Keratinocyte (primary cell): ENCODE measurements around the gene LCMT1. TPM values are rescaled to one million over a fixed set of nuclear protein-coding genes. Genes with fewer than 3 reads are reported as not detected.

Source experiments
- DNase-seq: peaks from one replicate; pipeline ENCODE4 v3.0.0-alpha.2; 2011; ENCODE audit warnings: low read depth, missing footprints, low spot score
- FAIRE-seq: peaks from 2 replicates; lab custom pipeline; 2011; peaks lifted over from hg19 to GRCh38; lab: Jason Lieb, UNC
- H2AFZ ChIP-seq: 2 replicates; pipeline ENCODE4 v1.6.0; 2012; ENCODE audit warnings: low read length, control low read depth, inconsistent platforms; ENCODE audit not compliant: control insufficient read depth
- H3K27ac ChIP-seq: 2 replicates; pipeline ENCODE4 v1.5.1; 2011; ENCODE audit warnings: low read length; ENCODE audit not compliant: control insufficient read depth, insufficient read depth
- H3K27me3 ChIP-seq: 3 replicates; pipeline ENCODE4 v1.6.0; 2011; ENCODE audit warnings: low read length; ENCODE audit not compliant: control insufficient read depth, insufficient read depth; ENCODE audit errors: extremely low read depth
- H3K36me3 ChIP-seq, 2 experiments: 2 replicates in 1 of 2; 3 replicates in 1 of 2; pipeline ENCODE4 v1.5.1; 2011; ENCODE audit warnings: low read length in 2 of 2, mild to moderate bottlenecking in 1 of 2; ENCODE audit not compliant: control insufficient read depth in 2 of 2, insufficient read depth in 2 of 2; ENCODE audit errors: extremely low read depth in 1 of 2
- H3K4me1 ChIP-seq: 3 replicates; pipeline ENCODE4 v1.5.1; 2011; ENCODE audit warnings: low read length; ENCODE audit not compliant: control insufficient read depth, insufficient read depth; ENCODE audit errors: extremely low read depth
- H3K4me2 ChIP-seq: 3 replicates; pipeline ENCODE4 v1.6.0; 2011; ENCODE audit warnings: low read depth, low read length; ENCODE audit not compliant: control insufficient read depth, insufficient read depth; ENCODE audit errors: extremely low read depth
- H3K4me3 ChIP-seq, 3 experiments: fragments of 200-600 bp in 1 of 3; sonication (generic) in 1 of 3; 2 replicates in 2 of 3; 3 replicates in 1 of 3; pipeline ENCODE4 v1.5.1; 2011 to 2016; ENCODE audit warnings: low read length in 3 of 3, mild to moderate bottlenecking in 3 of 3, control low read depth in 2 of 3, inconsistent platforms in 1 of 3, low read depth in 1 of 3, mixed read lengths in 1 of 3, mixed run types in 1 of 3, moderate library complexity in 1 of 3; ENCODE audit not compliant: control insufficient read depth in 2 of 3, insufficient read depth in 2 of 3; ENCODE audit errors: extremely low read depth in 1 of 3
- H3K79me2 ChIP-seq: 2 replicates; pipeline ENCODE4 v1.6.0; 2012; ENCODE audit warnings: low read length; ENCODE audit not compliant: control insufficient read depth, insufficient read depth
- H3K9ac ChIP-seq: 3 replicates; pipeline ENCODE4 v1.6.0; 2011; ENCODE audit warnings: low read length; ENCODE audit not compliant: control insufficient read depth, insufficient read depth; ENCODE audit errors: extremely low read depth
- H3K9me1 ChIP-seq: 3 replicates; pipeline ENCODE4 v1.6.0; 2011; ENCODE audit warnings: low read length; ENCODE audit not compliant: control insufficient read depth, insufficient read depth; ENCODE audit errors: extremely low read depth
- H3K9me3 ChIP-seq: 2 replicates; pipeline ENCODE4 v1.5.1; 2012; ENCODE audit warnings: low read depth, low read length; ENCODE audit not compliant: control insufficient read depth
- H4K20me1 ChIP-seq: 3 replicates; pipeline ENCODE4 v1.6.0; 2011; ENCODE audit warnings: low read length; ENCODE audit not compliant: control insufficient read depth, insufficient read depth; ENCODE audit errors: extremely low read depth
- EZH2 ChIP-seq: IDR thresholded peaks from one replicate; pipeline ENCODE4 v1.6.1; 2012; ENCODE audit warnings: inconsistent platforms, mild to moderate bottlenecking, low read length, moderate library complexity
- dilution Hi-C: fragments of 300-500 bp; cut with MboI; formaldehyde crosslinking; loops from one replicate; pipeline ENCODE4 v1.7.0; 2020; ENCODE audit warnings: low sequenced_read_pairs; ENCODE audit not compliant: extremely low pct_ligation_motif_present
- polyA plus RNA-seq, 5 experiments: library from polyadenylated mRNA; depleted of rRNA in 3 of 5; stranded (reverse) in 3 of 5; stranded (forward) in 1 of 5; unstranded in 1 of 5; fragments of >200 nt; gene quantifications; 1 replicate in 1 of 5; 2 replicates in 3 of 5; 3 replicates in 1 of 5; pipeline versions ENCODE4 v1.2.1 to v1.2.3, GENCODE V29; 2011 to 2012; ENCODE audit warnings: missing spikeins in 2 of 5, low read depth in 1 of 5, low replicate concordance in 1 of 5
- TF ChIP-seq, protein P1 (sequence below), 3 experiments: IDR thresholded peaks in 1 of 3; conservative IDR thresholded peaks in 1 of 3; optimal IDR thresholded peaks in 1 of 3; 2 replicates in 2 of 3; 3 replicates in 1 of 3; pipeline versions ENCODE3 to v1.5.1; 2011; ENCODE audit warnings: low read length in 3 of 3, mild to moderate bottlenecking in 3 of 3, moderate library complexity in 2 of 3, control low read depth in 1 of 3, inconsistent platforms in 1 of 3; ENCODE audit not compliant: insufficient read depth in 2 of 3; ENCODE audit errors: extremely low read depth in 1 of 3

Gene LCMT1
- polyA plus RNA-seq, 1 donor (not counting 4 experiments of a cell fraction or from before 2014, with no cell fraction given), result 30.3 TPM

DNA sequence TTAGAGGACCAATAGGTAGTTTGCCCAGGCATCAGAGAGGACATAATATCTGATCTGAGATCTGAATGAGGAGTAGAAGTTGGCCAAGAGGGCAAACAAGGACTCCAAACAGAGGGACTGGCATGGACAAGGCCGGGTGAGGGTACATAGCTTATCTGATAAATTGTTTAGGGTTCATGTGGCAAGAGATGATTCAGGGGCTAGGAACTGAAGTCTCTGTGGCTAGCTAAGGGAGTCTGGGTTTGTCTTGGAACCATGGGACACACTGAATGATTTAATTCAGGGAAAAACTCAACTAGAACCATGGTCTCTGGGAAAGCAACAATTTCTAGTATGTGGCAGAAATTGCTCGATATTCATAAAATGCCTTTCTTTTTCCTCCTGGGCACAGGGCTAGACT, 101.1 kb downstream of the LCMT1 start:
- Histone ChIP-seq H3K9ac (no peak overlapping the region), H3K4me3 (no peak overlapping the region), H3K4me2 (no peak overlapping the region), H3K79me2 (no peaks in the 10 kb centered on the region), H3K36me3 (no peaks in the 10 kb centered on the region), H3K27me3 (no peaks in the 10 kb centered on the region), H4K20me1 (no peaks in the 10 kb centered on the region), H2AFZ (no peak overlapping the region), H3K4me1 (no peaks in the 10 kb centered on the region), H3K27ac (no peak overlapping the region), H3K9me1 (no peaks in the 10 kb centered on the region), H3K9me3 (no peaks in the 10 kb centered on the region)
- DNase-seq (no peak), FAIRE-seq (no peak)
- dilution Hi-C loops, result no loop called here
- TF ChIP-seq EZH2, result no peak
- TF ChIP-seq, protein P1, sequence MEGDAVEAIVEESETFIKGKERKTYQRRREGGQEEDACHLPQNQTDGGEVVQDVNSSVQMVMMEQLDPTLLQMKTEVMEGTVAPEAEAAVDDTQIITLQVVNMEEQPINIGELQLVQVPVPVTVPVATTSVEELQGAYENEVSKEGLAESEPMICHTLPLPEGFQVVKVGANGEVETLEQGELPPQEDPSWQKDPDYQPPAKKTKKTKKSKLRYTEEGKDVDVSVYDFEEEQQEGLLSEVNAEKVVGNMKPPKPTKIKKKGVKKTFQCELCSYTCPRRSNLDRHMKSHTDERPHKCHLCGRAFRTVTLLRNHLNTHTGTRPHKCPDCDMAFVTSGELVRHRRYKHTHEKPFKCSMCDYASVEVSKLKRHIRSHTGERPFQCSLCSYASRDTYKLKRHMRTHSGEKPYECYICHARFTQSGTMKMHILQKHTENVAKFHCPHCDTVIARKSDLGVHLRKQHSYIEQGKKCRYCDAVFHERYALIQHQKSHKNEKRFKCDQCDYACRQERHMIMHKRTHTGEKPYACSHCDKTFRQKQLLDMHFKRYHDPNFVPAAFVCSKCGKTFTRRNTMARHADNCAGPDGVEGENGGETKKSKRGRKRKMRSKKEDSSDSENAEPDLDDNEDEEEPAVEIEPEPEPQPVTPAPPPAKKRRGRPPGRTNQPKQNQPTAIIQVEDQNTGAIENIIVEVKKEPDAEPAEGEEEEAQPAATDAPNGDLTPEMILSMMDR (optimal IDR thresholded peaks at IDR 0.05 in 1 of 3, IDR thresholded peaks at IDR 0.05 in 1 of 3, conservative IDR thresholded peaks at IDR 0.05 in 1 of 3; ENCODE audit: extremely low read depth in 1 of 3, insufficient read depth in 2 of 3, low read length in 3 of 3), result no peak

DNA sequence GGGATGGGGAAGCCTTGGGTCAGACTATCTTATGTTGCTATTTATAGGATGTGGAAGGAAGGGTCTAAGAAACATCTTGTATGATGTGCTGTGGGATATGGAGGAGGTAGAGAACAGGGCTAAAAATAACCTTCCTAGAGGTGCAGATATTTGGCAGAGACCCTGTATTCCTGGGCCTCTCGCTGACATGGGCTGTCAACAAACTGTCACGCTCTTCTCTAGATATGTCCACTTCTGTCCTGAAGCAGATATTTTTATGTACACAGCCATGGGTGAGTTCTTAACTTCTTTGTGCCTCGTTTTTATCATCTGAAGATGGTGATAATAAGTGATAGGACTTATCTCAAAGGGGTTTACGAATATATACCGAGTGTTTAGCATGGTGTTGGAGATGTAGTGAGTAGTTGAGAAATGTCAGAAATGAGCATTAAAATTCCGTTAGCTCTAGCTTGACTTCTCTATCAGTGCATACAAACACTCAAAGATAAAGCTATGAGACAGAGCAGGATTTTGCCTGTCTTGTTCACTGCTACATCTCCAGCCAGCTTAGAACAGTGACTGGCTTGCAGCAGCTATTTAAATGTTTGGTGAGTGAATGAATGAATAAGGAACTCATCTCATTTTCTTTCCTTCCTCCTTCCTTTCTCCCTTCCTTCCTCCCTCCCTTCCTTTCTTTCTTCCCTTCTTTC, 102.3 kb downstream of the LCMT1 start:
- H4K20me1 ChIP-seq, result no peaks in the 10 kb centered on the region
- no peaks in the 10 kb centered on the region for H3K36me3 ChIP-seq
- no peak for FAIRE-seq
- no peak overlapping the region for H2AFZ ChIP-seq
- H3K27ac ChIP-seq, result no peak overlapping the region
- no peaks in the 10 kb centered on the region for H3K4me1 ChIP-seq
- H3K9ac ChIP-seq, result no peak overlapping the region
- H3K4me3 ChIP-seq, result no peak overlapping the region
- H3K9me3 ChIP-seq, result no peaks in the 10 kb centered on the region
- dilution Hi-C loops, result no loop called here
- no peak for DNase-seq
- peaks cover 3% of the 10 kb centered on the region for H3K27me3 ChIP-seq
- H3K9me1 ChIP-seq, result no peaks in the 10 kb centered on the region
- TF ChIP-seq, protein P1 (optimal IDR thresholded peaks at IDR 0.05 in 1 of 3, IDR thresholded peaks at IDR 0.05 in 1 of 3, conservative IDR thresholded peaks at IDR 0.05 in 1 of 3; ENCODE audit: extremely low read depth in 1 of 3, insufficient read depth in 2 of 3, low read length in 3 of 3), result no peak
- no peak for TF ChIP-seq EZH2
- no peak overlapping the region for H3K4me2 ChIP-seq
- no peaks in the 10 kb centered on the region for H3K79me2 ChIP-seq
